Liver (tissue), 3 donors: ENCODE results near the gene KRTAP5-4.

Source experiments
- CTCF ChIP-seq: fragments of 150-350 bp; IDR thresholded peaks from 2 replicates; pipeline ENCODE4 v1.5.1; 2017; ENCODE audit warnings: improper control_type of control experiment, low read depth, low read length; ENCODE audit not compliant: missing input control
- GABPA ChIP-seq, 2 donors: IDR thresholded peaks in 1 of 2; conservative IDR thresholded peaks in 1 of 2; 2 replicates each; pipeline ENCODE4 v1.6.1; 2016; ENCODE audit warnings: antibody characterized with exemption in 2 of 2, mild to moderate bottlenecking in 1 of 2, moderate library complexity in 1 of 2
- RXRA ChIP-seq, 2 donors: IDR thresholded peaks; 2 replicates each; pipeline ENCODE4 v1.6.1; 2017 to 2018; ENCODE audit warnings: antibody characterized with exemption in 2 of 2, mild to moderate bottlenecking in 1 of 2
- TAF1 ChIP-seq: conservative IDR thresholded peaks from 2 replicates; pipeline ENCODE4 v1.6.1; 2016; ENCODE audit warnings: antibody characterized with exemption, mild to moderate bottlenecking
- YY1 ChIP-seq: IDR thresholded peaks from 2 replicates; pipeline ENCODE4 v1.6.1; 2016; ENCODE audit warnings: antibody characterized with exemption, mild to moderate bottlenecking
- donor health status: healthy.
- donor health status: healthy.

DNA sequence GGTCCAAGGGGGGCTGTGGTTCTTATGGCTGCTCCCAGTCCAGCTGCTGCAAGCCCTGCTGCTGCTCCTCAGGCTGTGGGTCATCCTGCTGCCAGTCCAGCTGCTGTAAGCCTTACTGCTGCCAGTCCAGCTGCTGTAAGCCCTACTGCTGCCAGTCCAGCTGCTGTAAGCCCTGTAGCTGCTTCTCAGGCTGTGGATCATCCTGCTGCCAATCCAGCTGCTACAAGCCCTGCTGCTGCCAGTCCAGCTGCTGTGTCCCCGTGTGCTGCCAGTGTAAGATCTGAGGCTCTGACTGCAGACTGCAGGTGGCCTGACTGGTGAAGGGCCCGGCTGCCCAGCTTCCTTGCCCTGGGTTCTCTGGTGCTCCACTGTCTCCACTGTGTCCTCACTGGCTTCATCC lies 8.3 kb upstream of the KRTAP5-4 start:
- TF ChIP-seq CTCF (no peak), TAF1 (no peak), RXRA (IDR thresholded peaks at IDR 0.05) (no peak), GABPA (IDR thresholded peaks at IDR 0.05 in 1 of 2, conservative IDR thresholded peaks at IDR 0.05 in 1 of 2) (no peak), YY1 (no peak)
